22Rv1 (cell line): ENCODE results near the gene NPTXR.

ENCODE experiments used
- CTCF ChIP-seq: fragments of 450-650 bp; IDR thresholded peaks from 2 replicates; pipeline ENCODE4 v1.5.1; 2017; ENCODE audit warnings: mild to moderate bottlenecking
- ZFX ChIP-seq: fragments of 450-650 bp; IDR thresholded peaks from 2 replicates; pipeline ENCODE4 v1.6.1; 2017; ENCODE audit warnings: antibody characterized with exemption, borderline replicate concordance

DNA sequence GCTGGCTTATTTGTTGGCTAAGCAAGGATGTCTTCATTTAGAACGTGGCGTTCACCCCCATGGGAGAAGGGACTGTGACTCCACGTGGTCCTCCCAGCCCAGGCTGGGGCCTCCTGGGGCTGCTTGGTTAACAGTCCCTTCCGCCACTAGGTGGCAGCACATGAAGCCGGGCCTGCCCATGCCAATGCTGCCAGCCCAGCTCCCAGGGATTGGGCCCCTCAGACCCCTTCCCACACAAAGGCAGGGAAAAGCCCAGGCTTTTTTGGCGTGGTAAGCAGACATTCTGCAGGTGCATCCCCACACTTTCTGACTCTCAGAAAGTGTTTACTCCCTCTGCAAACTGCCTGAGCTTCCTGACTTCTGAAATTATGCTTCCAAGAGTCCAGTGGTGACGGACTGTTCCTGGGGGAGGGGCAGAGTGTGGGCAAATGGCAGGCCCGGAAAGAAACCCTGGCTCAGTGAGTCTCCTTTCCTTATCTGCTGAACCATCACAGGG is 25.1 kb upstream of the NPTXR start:
- peak; percentile 96 for TF ChIP-seq CTCF
- no peak for TF ChIP-seq ZFX
